DMS79 treated with DMSO at 0.1 percent for 48 hours (cell line): ENCODE data around the gene MEF2B.
"Not testable (repeated sequence)": the region's sequence is repeated elsewhere in the genome, so short reads cannot be mapped to it uniquely, and the experiment has no call there.

Source experiments
- DNase-seq: peaks from one replicate; lab custom pipeline; 2025; lab: John Stamatoyannopoulos, UW

Gene MEF2B

DNA sequence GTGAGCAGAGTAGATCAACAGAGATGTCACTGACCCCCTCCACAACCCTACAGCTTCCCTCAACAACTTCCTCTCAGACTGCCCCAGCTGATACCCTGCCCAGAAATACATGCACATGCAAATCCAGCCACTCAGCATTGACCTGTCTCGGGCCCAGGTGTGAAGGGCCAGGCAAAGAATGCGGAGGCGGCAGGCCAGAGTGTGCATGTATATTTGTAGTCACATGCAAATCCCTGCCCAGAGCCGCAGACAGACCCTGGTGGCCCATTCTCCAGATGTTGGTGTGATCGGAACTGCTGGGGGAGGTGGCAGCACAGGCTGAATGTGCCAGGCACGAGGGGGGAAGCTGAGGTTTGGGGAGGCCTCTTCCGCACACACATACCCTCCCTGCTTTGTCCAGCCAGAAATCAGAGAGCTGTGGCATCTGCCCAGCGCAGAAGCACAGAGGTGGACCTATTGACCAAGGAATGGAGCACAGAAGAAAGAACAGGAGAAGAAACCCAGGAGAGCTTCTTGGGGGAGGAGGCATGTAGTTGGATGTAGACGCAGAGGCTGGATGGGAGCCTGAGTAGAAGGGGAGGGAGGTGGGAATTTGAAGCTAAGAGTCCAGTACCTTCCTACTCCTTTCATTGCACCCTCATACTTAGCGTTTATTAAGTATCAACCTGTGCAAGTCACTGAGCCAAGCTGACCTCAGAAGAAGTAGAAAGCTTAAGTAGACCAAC, 14.4 kb downstream of the MEF2B start:
- DNase-seq = no peak

DNA sequence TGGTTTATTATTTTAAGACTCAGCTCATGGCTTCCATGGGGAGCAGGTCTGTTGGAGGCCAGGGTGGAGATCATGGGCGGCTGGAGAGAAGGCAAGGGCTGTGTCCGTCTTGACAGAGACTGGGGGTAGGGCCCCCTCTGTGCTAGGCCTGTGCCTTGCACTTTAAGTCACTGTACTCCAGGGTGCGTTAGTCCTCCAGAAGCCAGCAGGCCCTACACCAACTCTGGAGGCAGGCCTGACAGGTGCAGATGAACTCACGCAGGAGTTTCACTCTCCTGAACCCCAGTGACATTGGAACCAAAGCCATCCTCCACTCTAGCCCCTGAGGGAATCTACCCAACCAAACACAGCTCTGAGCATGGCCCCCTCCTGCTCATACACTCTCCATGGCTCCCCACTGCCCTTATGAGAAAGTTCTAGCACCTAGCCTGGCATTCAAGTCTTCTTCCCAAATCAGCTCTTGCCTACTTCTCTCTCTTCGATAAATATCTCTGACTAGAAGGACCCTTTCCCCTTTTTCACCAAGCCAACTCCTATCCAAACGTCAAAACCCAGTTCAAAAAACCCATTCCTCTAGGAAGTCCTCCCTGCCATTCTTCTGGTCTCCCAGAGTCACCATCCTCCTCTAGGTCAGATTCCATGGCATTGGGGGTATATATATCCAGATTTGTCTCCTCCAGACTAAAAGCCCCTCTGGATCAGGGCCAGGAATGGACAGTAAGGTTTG, 15.1 kb downstream of the MEF2B start:
- no peak for DNase-seq

- no peak for DNase-seq
Measured at GRCh38 chr19:19152668-19153384, 17.2 kb downstream of the MEF2B start.

- DNase-seq = no peak
Measured at GRCh38 chr19:19151418-19151817, 18.6 kb downstream of the MEF2B start.

DNA sequence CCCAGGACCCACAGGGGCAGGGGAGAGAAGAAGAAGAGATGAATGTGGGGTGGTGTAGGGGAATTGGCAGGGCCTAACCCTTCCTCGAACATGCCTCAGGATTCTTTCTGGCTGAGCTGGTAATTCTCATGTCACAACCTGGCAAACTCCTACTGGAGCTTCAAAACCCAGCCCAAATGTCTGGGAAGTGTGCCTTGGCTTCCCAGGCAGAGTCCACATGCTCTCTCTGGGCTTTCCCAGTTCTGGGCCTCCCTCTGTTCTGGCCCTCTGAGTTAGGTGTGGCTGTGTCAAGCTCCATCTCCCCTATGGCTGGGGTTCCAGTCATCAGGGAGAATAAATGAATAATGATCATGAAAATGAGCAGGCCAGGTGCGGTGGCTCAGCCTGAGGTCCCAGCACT, 20.6 kb downstream of the MEF2B start:
- DNase-seq = no peak

DNA sequence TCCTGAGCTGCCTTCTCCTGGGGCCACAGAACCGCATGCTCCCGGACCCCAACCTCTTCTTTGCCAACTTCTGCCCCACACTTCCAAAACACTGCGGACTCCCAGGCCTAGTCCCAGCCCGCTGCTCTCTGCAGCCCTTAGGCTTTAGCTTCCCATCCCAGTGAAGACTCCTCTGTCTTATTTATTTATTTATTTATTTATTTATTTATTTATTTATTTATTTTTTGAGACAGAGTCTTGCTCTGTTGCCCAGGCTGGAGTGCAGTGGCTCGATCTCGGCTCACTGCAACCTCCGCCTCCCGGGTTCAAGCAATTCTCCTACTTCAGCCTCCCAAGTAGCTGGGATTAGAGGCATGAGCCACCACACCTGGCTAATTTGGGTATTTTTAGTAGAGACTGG, 21.6 kb downstream of the MEF2B start:
- DNase-seq = not testable (repeated sequence)

DNA sequence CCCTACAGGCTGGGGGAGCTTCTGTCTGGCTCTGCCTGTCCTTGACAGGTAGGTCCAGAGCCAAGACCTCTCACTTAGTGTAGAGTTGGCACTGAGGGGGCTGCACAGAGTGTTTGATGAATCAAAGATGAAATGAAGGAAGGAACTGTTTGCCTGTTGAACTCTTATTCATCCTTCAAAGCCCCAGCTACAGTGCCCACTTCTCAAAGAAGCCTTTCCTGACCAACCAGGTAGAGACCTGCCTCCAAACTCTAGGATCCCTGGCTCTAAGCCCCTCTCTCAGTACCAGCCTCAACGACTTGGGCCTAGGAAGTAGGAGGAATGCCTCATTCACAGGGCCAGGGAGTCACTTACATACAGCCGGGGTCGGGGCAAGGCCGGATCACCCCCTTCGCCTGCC, 22.7 kb downstream of the MEF2B start:
- no peak for DNase-seq

DNA sequence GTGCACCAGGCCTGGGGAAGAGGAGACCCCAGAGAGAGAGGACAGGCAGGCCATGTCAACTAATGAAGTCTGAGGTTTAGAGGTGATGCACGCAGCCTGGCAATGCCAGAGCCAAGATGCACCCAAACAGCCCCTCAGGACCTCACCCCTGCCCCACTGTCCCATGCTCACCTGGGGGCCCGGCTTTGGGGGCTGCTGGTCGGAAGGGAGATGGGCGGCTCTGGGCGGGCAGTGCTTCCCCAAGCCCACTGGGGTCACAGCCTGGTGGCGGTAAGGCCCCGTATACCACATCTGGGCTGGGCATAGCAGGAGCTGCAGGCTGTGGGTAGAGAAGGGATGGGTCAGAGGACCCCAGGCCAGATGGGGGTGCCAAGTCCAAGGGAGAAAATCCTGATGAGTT, 23.2 kb downstream of the MEF2B start:
- DNase-seq = no peak

DNA sequence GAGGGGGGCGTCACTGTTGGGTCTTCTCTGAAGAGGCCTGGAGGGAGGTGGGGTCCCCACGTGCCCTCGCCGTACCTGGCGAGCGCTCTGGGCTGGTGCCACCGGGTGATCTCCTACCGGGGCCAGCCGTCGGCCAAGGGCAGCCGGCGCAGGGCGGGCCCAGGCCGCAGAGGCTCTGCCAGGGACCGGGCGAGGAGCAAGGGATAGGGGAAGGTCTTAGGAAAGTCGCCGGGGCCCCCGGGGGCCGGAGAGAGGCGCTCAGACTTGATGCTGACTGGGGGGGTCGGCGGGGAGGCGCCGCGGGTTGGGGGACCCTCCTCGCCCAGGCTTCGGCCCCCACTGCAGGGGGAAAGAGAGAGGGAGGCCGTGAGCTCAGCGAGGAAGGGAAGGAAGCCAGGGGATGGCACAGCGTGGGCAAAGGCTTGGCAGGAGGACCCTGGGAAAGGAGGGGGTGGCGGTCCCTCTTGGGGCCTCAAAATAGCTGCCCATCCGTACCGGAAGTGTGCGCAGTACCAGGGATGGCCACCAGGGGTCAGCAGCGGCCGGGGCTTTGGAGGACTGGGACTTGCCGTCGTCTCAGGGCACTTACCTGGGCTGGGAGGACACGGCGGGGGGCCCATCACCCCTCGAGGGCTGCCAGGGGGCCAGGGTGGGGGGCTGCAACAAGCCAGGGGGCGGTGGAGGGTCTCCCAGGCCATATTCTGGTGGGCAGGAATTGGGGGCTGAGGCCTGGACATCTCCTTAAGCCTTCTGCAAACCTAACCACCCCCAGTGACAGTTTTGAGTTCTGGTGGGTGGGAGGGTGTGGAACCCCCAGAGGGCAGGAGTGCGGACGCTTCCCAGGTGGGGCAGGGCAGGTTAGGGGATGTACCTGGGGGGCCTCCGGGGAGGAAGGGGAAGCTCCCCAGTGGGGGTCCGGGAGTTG, 24.1 kb downstream of the MEF2B start:
- peak; percentile 41 for DNase-seq

DNA sequence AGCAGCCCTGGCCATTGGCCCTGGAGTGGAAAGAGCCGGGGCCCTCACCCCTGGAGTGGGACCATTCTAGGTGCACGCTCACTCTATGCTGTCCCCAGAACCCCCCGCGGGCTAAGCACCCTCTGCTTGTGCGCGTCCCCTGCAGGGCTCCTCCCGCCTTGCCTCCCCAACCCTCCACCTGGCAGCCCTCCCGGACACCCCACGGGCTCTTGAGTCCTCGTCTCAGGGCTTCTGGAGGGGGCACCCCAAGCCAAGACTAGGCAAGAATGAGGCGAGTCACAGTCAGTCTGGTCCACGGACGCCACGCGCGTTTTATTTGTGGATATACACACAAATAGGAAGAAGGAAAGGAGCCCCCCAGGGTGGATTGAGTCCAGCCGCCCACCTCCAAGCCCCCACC, 24.8 kb downstream of the MEF2B start:
- DNase-seq = no peak

DNA sequence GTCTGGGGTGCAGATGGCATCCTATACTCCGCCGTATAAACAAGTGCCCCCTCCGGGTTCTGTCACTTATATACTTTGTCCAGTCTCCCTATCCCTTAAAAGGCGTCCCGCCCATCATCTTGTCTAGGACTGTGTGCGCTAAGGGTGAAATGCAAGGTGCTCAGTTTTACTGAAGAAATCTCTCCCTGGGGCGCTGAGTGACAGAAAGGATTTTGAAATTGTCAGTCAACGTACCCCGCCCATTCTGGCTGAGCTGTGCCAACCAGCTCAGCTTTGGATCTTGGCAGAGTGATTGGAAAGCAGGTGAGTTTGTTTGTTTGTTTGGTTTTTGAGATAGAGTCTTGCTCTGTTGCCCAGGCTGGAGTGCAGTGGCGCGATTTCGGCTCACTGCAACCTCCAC, 27.7 kb downstream of the MEF2B start:
- no peak for DNase-seq

- no peak for DNase-seq
Measured at GRCh38 chr19:19140476-19140875, 29.6 kb downstream of the MEF2B start.

GRCh38 chr19:19139876-19140229, 30.2 kb downstream of the MEF2B start:
- DNase-seq = no peak

DNA sequence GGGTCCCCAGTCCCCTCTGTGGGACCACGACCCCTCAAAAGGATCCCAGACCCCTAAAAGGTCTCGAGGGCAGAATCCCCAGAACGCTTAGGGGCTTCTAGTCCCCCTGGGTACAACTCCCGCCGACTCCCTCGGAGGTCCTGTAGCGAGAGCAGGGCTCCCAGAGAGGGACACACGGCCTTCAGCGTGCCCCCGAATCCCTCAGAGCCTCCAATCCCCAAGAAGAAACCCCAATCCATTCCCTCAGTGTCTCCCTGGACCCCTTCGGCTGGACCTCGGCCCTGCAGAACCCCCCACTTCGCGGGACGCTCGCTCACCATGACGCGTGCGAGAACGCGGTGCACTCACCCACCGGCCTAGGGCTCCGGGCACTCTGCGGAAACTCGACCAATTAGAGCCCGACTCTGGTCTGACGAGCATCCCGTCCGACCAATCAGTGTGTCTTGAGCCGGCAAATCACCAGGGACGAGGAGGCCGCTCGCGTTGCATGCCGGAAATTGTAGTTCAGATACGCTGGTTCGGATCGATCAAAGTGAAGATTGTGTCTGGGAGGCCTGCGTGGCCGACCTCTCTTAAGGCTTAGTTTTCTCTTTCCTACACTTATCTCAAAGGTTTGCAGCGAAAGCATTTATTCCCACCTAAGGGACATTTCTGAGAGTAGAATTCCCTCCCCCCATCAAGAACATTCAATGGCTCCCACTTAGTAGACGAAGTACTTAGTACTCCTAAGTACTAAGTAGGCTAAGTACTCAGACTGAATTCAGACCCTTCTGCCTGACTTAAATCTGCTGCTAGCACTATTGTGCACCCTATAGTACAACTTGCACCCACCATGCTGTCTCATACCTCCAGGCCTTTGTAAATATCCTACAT, 31.7 kb downstream of the MEF2B start, which contains the start of gene TMEM161A:
TMEM161A (minus strand) TSS at position 370 of the 873 bp plus-strand sequence; CDS start at position 320, 50 bp downstream.
- DNase-seq = peak; percentile 94

DNA sequence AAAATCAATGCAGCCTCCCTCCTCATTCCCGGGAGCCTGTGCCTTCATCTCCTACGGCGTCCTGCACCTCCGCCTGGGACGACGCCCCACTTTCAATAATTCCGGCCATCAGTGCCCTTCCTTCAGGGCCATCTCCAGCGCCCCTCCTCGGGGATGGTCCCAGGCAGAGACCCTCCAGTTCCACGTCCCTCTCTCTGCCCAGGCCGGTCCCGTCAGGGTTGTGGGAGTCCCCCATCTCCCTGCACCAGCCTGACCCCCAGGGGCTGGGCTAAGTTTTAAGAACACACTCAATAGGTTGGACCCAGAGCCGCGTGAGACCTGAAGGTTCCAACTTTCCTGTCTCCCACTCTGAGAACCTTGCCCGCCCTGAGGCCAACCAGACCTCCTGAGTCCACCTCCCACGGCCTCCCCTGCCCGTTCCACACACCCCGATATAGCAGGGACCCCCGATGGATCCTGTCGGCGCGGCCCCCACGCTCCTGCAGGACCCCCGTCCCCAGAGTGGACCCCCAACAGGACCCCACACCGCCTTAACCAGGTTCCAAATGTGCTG, 32.4 kb downstream of the MEF2B start:
- peak; percentile 7 for DNase-seq

DNA sequence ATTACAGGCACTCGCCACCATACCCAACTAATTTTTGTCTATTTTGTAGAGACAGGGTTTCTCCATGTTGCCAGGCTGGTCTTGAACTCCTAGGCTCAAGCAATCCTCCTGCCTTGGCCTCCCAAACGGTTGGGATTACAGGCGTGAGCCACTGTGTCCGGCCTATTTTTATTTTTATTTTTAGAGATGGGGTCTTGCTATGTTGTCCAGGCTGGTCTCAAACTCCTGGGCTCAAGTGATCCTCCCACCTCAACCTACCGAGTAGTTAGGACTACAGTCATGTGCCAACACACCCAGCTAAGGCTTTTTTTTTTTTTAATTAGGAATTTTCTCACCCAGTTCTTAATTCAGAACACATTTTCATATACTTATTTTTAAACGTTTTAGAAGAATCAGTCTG, 34.4 kb downstream of the MEF2B start:
- not testable (repeated sequence) for DNase-seq

DNA sequence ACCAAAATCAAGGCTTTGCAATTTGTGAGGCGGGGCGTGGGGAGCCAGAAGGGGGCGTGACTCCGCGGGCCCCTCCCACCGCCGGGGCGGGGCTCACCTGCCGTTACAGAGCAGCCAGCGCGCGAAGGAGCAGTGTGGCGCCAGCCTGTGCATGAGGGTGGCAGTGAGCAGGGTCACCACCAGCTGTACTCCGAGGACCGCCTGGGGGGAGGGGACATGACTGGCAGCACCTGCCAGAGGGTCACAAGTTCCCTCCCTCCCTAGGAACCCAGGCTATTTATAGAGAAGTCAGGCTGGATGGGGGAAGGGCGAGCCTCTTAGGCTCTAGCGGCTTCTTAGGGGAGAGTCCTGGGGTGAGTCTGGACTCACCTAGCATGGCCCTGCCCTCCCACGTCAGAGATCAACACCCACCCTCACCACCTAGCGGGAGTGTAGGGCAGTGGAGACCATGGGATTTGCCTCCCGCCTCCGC, 35.3 kb downstream of the MEF2B start:
- DNase-seq = no peak

DNA sequence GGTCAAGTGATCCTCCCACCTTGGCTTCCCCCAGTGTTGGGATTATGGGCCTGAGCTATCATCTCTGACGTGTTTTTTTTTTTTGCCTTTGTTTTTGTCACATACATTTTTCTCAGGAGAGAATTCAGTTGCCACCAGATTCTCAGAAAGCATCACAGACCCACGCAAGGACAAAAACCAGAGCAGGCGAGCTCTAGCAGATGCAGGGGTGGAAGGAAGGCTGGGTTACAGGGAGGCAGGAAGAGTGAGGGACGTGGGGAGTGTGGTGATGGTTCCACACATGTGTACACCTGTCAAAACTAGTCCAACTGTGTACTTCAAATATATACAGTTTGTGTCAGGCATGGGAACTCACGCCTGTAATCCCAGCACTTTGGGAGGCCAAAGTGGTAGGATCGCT, 36.1 kb downstream of the MEF2B start:
- DNase-seq = no peak

DNA sequence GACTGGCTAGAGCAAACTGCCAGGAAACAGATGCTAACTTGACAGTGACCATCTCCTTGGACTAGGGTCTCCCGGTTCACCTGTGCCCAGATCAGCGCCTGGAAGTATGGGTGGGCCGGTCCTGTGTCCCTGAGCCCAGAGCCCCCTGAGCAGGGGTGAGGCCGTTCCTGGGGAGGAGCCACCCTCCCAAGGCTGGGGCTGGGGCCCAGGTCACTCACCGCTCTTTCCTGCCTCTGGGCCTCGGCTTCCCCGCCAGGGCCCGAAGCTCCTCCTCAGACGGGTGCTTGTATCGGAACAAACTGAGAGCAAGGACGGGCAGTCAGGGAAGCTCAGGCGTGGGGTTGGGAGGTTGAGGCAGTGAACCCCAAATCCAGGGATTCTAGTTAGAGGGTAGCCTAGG, 37.2 kb downstream of the MEF2B start:
- DNase-seq = no peak

- DNase-seq = no peak
Measured at GRCh38 chr19:19131989-19132388, 38.1 kb downstream of the MEF2B start.
